GM23338 (cell line): ENCODE results near the gene GPA33. TPM values are rescaled to one million over a fixed set of nuclear protein-coding genes. Genes with fewer than 3 reads are reported as not detected.

Source experiments
- ATAC-seq: fragments of 200-7000 bp; cut with Tn5 transposase; 3 replicates; pipeline ENCODE4 v1.9.1; 2020
- DNase-seq: peaks from one replicate; pipeline ENCODE4 v3.0.0-alpha.2; 2015; ENCODE audit warnings: low spot score
- H2AFZ ChIP-seq: fragments of 200-600 bp; sonication (generic); 2 replicates; pipeline ENCODE4 v1.8.0; 2016; ENCODE audit warnings: antibody characterized with exemption, mild to moderate bottlenecking, moderate library complexity
- H3F3A ChIP-seq: fragments of 200-600 bp; sonication (generic); replicated peaks from 2 replicates; pipeline ENCODE4 v1.8.0; 2017; ENCODE audit warnings: antibody characterized with exemption, mixed run types, low read depth
- H3K27ac ChIP-seq: fragments of 200-600 bp; sonication (generic); 2 replicates; pipeline ENCODE4 v1.6.1; 2016; ENCODE audit warnings: low read depth
- H3K27me3 ChIP-seq: fragments of 200-600 bp; sonication (generic); 2 replicates; pipeline ENCODE4 v1.8.0; 2016; ENCODE audit warnings: mild to moderate bottlenecking, mixed run types, moderate library complexity; ENCODE audit not compliant: insufficient read depth
- H3K36me3 ChIP-seq: fragments of 200-600 bp; sonication (generic); 2 replicates; pipeline ENCODE4 v1.8.0; 2016; ENCODE audit warnings: mild to moderate bottlenecking; ENCODE audit not compliant: insufficient read depth
- H3K4me1 ChIP-seq: fragments of 200-600 bp; sonication (generic); 2 replicates; pipeline ENCODE4 v1.8.0; 2016; ENCODE audit warnings: mild to moderate bottlenecking, moderate library complexity; ENCODE audit not compliant: insufficient read depth
- H3K4me2 ChIP-seq: fragments of 200-600 bp; sonication (generic); 2 replicates; pipeline ENCODE4 v1.7.1; 2017; ENCODE audit warnings: mixed run types
- H3K4me3 ChIP-seq: fragments of 200-600 bp; sonication (generic); 2 replicates; pipeline ENCODE4 v1.6.1; 2016; ENCODE audit warnings: mixed run types
- H3K79me2 ChIP-seq: fragments of 200-600 bp; sonication (generic); replicated peaks from 2 replicates; pipeline ENCODE4 v1.8.0; 2017; ENCODE audit warnings: mild to moderate bottlenecking; ENCODE audit not compliant: insufficient read depth
- H3K9me2 ChIP-seq: fragments of 200-600 bp; sonication (generic); 2 replicates; pipeline ENCODE4 v1.8.0; 2017; ENCODE audit not compliant: insufficient read depth
- H4K20me1 ChIP-seq: fragments of 200-600 bp; sonication (generic); replicated peaks from 2 replicates; pipeline ENCODE4 v1.8.0; 2017; ENCODE audit warnings: mild to moderate bottlenecking; ENCODE audit not compliant: insufficient read depth
- H3K27ac Mint-ChIP-seq: 2 replicates; pipeline ENCODE4 v1.8.0; 2020; ENCODE audit warnings: inconsistent platforms, mild to moderate bottlenecking, moderate library complexity, mixed read lengths
- H3K27me3 Mint-ChIP-seq: 3 replicates; pipeline ENCODE4 v1.8.0; 2022; ENCODE audit warnings: low read depth, mild to moderate bottlenecking, moderate library complexity, mixed read lengths, inconsistent platforms; ENCODE audit not compliant: insufficient read depth, poor library complexity
- H3K36me3 Mint-ChIP-seq: 3 replicates; pipeline ENCODE4 v1.8.0; 2021; ENCODE audit warnings: low read depth, mild to moderate bottlenecking, inconsistent platforms, moderate library complexity, mixed read lengths
- H3K4me1 Mint-ChIP-seq: 3 replicates; pipeline ENCODE4 v1.8.0; 2020; ENCODE audit warnings: mild to moderate bottlenecking, inconsistent platforms, mixed read lengths
- H3K4me3 Mint-ChIP-seq: 3 replicates; pipeline ENCODE4 v1.8.0; 2021; ENCODE audit warnings: moderate library complexity, mild to moderate bottlenecking, inconsistent platforms, mixed read lengths
- H3K9me3 Mint-ChIP-seq: 3 replicates; pipeline ENCODE4 v1.8.0; 2020; ENCODE audit warnings: moderate library complexity, mild to moderate bottlenecking, inconsistent platforms, mixed read lengths
- CREB1 ChIP-seq: fragments of 250-450 bp; sonication (Bioruptor Pico); IDR thresholded peaks from 2 replicates; pipeline ENCODE4 v1.5.0; 2020; ENCODE audit warnings: low read depth, mild to moderate bottlenecking, moderate library complexity
- ETS1 ChIP-seq: IDR thresholded peaks from 2 replicates; pipeline ENCODE4 v1.6.1; 2016; ENCODE audit warnings: antibody characterized with exemption
- EZH2phosphoT487 ChIP-seq: fragments of 200-600 bp; sonication (generic); IDR thresholded peaks from one replicate; pipeline ENCODE4 v1.8.1; 2018; ENCODE audit warnings: antibody characterized with exemption; ENCODE audit not compliant: unreplicated experiment
- JUNB ChIP-seq: IDR thresholded peaks from one replicate; pipeline ENCODE4 v1.6.1; 2016; ENCODE audit warnings: antibody characterized with exemption; ENCODE audit not compliant: unreplicated experiment
- REST ChIP-seq: IDR thresholded peaks from one replicate; pipeline ENCODE4 v1.6.1; 2018; ENCODE audit warnings: antibody characterized with exemption; ENCODE audit not compliant: unreplicated experiment
- ZNF331 ChIP-seq: fragments of 250-450 bp; sonication (Bioruptor Pico); IDR thresholded peaks from 2 replicates; pipeline ENCODE4 v1.5.0; 2020; ENCODE audit warnings: low read depth, mild to moderate bottlenecking, moderate library complexity
- ZNF462 ChIP-seq: fragments of 250-450 bp; sonication (Bioruptor Pico); IDR thresholded peaks from 2 replicates; pipeline ENCODE4 v1.5.0; 2020; ENCODE audit warnings: mild to moderate bottlenecking, moderate library complexity
- polyA plus RNA-seq: library from polyadenylated mRNA; unstranded; fragments of >200 nt; fragmentation: Nextera tagmentation; extraction: Ambion mirVana; gene quantifications from 2 replicates; pipeline ENCODE4 v1.2.1, GENCODE V29; 2016
- total RNA-seq: library from RNA; depleted of rRNA; stranded (reverse); fragments of >200 nt; shearing (Covaris generic); gene quantifications from 2 replicates; pipeline ENCODE4 v1.2.3, GENCODE V29; 2014

Gene GPA33
- total and polyA plus RNA-seq, 2 experiments from 2014 or later: 0.10 to 0.28 TPM

GRCh38 chr1:167059809-167060107, 30.4 kb downstream of the GPA33 start:
- Histone ChIP-seq H3K9me2 (no peaks in the 10 kb centered on the region), H3K27me3 (no peaks in the 10 kb centered on the region), H3K4me2 (peak overlapping the region; percentile 56), H3K4me1 (peaks cover 16% of the 10 kb centered on the region; the same call in 1 of the 2 replicates), H2AFZ (peak overlapping the region; percentile 87), H3K36me3 (no peaks in the 10 kb centered on the region), H3K4me3 (peak overlapping the region; percentile 34), H3F3A (no peaks in the 10 kb centered on the region), H3K79me2 (no peaks in the 10 kb centered on the region), H3K27ac (no peak overlapping the region), H4K20me1 (no peaks in the 10 kb centered on the region)
- ATAC-seq: no peak
- H3K27me3 Mint-ChIP-seq: peaks cover 12% of the 10 kb centered on the region
- no peaks in the 10 kb centered on the region for H3K36me3 Mint-ChIP-seq
- peak overlapping the region; percentile 59; the same call in 1 of the 3 replicates for H3K4me3 Mint-ChIP-seq
- H3K9me3 Mint-ChIP-seq: no peaks in the 10 kb centered on the region
- no peak overlapping the region for H3K27ac Mint-ChIP-seq
- no peak for TF ChIP-seq ZNF331
- no peak for TF ChIP-seq EZH2phosphoT487
- no peak for TF ChIP-seq ZNF462 (CRISPR knock-in tag)
- TF ChIP-seq REST: no peak
- TF ChIP-seq ETS1: no peak
- no peak for TF ChIP-seq JUNB
- no peak for TF ChIP-seq CREB1 (CRISPR knock-in tag)
- H3K4me1 Mint-ChIP-seq: peaks cover 17% of the 10 kb centered on the region
- no peak for DNase-seq
